Endothelial cell of umbilical vein (primary cell): ENCODE measurements around the gene SDF4. TPM values are rescaled to one million over a fixed set of nuclear protein-coding genes. Genes with fewer than 3 reads are reported as not detected.

ENCODE experiments used
- BruUV-seq: library from RNA; stranded (reverse); fragments of 400-500 nt; replicated peaks from 2 replicates; lab custom pipeline; 2021; lab: Mats Ljungman, UMichigan
- CTCF ChIA-PET: fragments of 300-600, 350-600 bp; sonication (Branson Sonifier 250); formaldehyde crosslinking; loops from one replicate; lab custom pipeline; 2021; ENCODE audit warnings: antibody characterized with exemption, inconsistent platforms; lab: Charles Lee
- POLR2A ChIA-PET: fragments of 300-600, 350-600 bp; sonication (Branson Sonifier 250); formaldehyde crosslinking; loops from one replicate; lab custom pipeline; 2021; ENCODE audit warnings: antibody characterized with exemption, inconsistent platforms; lab: Charles Lee
- DNase-seq: peaks from one replicate; pipeline ENCODE4 v3.0.0-alpha.2; 2011; ENCODE audit warnings: low read depth, low spot score
- FAIRE-seq: peaks from 2 replicates; lab custom pipeline; 2011; peaks lifted over from hg19 to GRCh38; lab: Jason Lieb, UNC
- H2AFZ ChIP-seq: 2 replicates; pipeline ENCODE4 v1.6.0; 2012; ENCODE audit warnings: low read depth, low read length, control low read depth, inconsistent platforms
- H3K27ac ChIP-seq: 2 replicates; pipeline ENCODE4 v1.5.1; 2011; ENCODE audit warnings: low read depth, mild to moderate bottlenecking, control low read depth, low read length, moderate library complexity; ENCODE audit not compliant: insufficient read depth
- H3K27me3 ChIP-seq, 2 experiments: 2 replicates each; pipeline versions ENCODE4 v1.6.0 to v1.6.1; 2011; ENCODE audit warnings: low read length in 2 of 2, mixed read lengths in 1 of 2; ENCODE audit not compliant: control insufficient read depth in 2 of 2, insufficient read depth in 2 of 2
- H3K36me3 ChIP-seq, 2 experiments: 2 replicates in 1 of 2; 3 replicates in 1 of 2; pipeline ENCODE4 v1.5.1; 2011; ENCODE audit warnings: low read length in 2 of 2, mild to moderate bottlenecking in 1 of 2, moderate library complexity in 1 of 2; ENCODE audit not compliant: control insufficient read depth in 2 of 2, insufficient read depth in 2 of 2; ENCODE audit errors: extremely low read depth in 1 of 2
- H3K4me1 ChIP-seq: 3 replicates; pipeline ENCODE4 v1.5.1; 2011; ENCODE audit warnings: mild to moderate bottlenecking, low read length; ENCODE audit not compliant: control insufficient read depth, insufficient read depth; ENCODE audit errors: extremely low read depth
- H3K4me2 ChIP-seq: 2 replicates; pipeline ENCODE4 v1.6.1; 2011; ENCODE audit warnings: low read length, control low read depth, mixed read lengths; ENCODE audit not compliant: insufficient read depth
- H3K4me3 ChIP-seq, 3 experiments: fragments of 200-600 bp in 1 of 3; sonication (generic), shearing (Covaris generic) in 1 of 3; replicated peaks in 1 of 3; 2 replicates each; pipeline ENCODE4 v1.5.1; 2011 to 2016; ENCODE audit warnings: control low read depth in 3 of 3, low read length in 3 of 3, mild to moderate bottlenecking in 2 of 3, inconsistent platforms in 1 of 3, low read depth in 1 of 3, moderate library complexity in 1 of 3; ENCODE audit not compliant: insufficient read depth in 1 of 3
- H3K79me2 ChIP-seq: 2 replicates; pipeline ENCODE4 v1.6.0; 2012; ENCODE audit warnings: low read length, inconsistent platforms; ENCODE audit not compliant: control insufficient read depth, insufficient read depth
- H3K9ac ChIP-seq: replicated peaks from 2 replicates; pipeline ENCODE3; 2011; ENCODE audit warnings: low read length, control low read depth; ENCODE audit not compliant: insufficient read depth; ENCODE audit errors: extremely low read depth
- H3K9me1 ChIP-seq: replicated peaks from 3 replicates; pipeline ENCODE4 v1.6.0; 2011; ENCODE audit warnings: mild to moderate bottlenecking, low read length; ENCODE audit not compliant: control insufficient read depth, insufficient read depth; ENCODE audit errors: extremely low read depth
- H3K9me3 ChIP-seq: replicated peaks from 2 replicates; pipeline ENCODE4 v1.5.1; 2012; ENCODE audit warnings: low read length, inconsistent platforms; ENCODE audit not compliant: control insufficient read depth, insufficient read depth
- H4K20me1 ChIP-seq: replicated peaks from 2 replicates; pipeline ENCODE3; 2011; ENCODE audit warnings: mild to moderate bottlenecking, low read length; ENCODE audit not compliant: control insufficient read depth, insufficient read depth; ENCODE audit errors: extremely low read depth
- CTCF ChIP-seq, 2 donors: IDR thresholded peaks; 1 replicate in 1 of 2; 2 replicates in 1 of 2; pipeline ENCODE4 v1.5.1; 2011; ENCODE audit warnings: low read length in 2 of 2, mild to moderate bottlenecking in 2 of 2, moderate library complexity in 2 of 2, control low read depth in 1 of 2, inconsistent platforms in 1 of 2, low read depth in 1 of 2; ENCODE audit not compliant: insufficient read depth in 1 of 2; ENCODE audit errors: extremely low read depth in 1 of 2
- EZH2 ChIP-seq: IDR thresholded peaks from 2 replicates; pipeline ENCODE4 v1.6.1; 2012; ENCODE audit warnings: borderline replicate concordance, low read depth, mild to moderate bottlenecking, moderate library complexity, low read length, inconsistent platforms; ENCODE audit not compliant: severe bottlenecking
- FOS ChIP-seq: IDR thresholded peaks from 2 replicates; pipeline ENCODE4 v1.6.1; 2011; ENCODE audit warnings: mild to moderate bottlenecking, low read length, moderate library complexity, borderline replicate concordance; ENCODE audit not compliant: insufficient read depth
- GATA2 ChIP-seq: IDR thresholded peaks from 2 replicates; pipeline ENCODE4 v1.7.0; 2011; ENCODE audit warnings: low read depth, mild to moderate bottlenecking, moderate library complexity, mixed read lengths, low read length; ENCODE audit not compliant: insufficient read length, insufficient read depth
- JUN ChIP-seq: IDR thresholded peaks from 2 replicates; pipeline ENCODE4 v1.6.1; 2011; ENCODE audit warnings: borderline replicate concordance, low read depth; ENCODE audit not compliant: insufficient read length, insufficient read depth
- MAX ChIP-seq: IDR thresholded peaks from 2 replicates; pipeline ENCODE4 v1.6.1; 2011; ENCODE audit not compliant: insufficient read depth, insufficient read length
- POLR2A ChIP-seq: IDR thresholded peaks from 2 replicates; pipeline ENCODE4 v1.6.1; 2012; ENCODE audit warnings: low read depth, mild to moderate bottlenecking, control low read depth, low read length
- dilution Hi-C: fragments of 300-500 bp; cut with MboI; formaldehyde crosslinking; loops from one replicate; pipeline ENCODE4 v1.15.0; 2019; ENCODE audit warnings: low sequenced_read_pairs; ENCODE audit not compliant: extremely low pct_ligation_motif_present
- intact Hi-C: fragments of 100-400 bp; cut with micrococcal nuclease; formaldehyde crosslinking; loops from one replicate; pipeline ENCODE4 v1.10.0; 2022
- polyA plus RNA-seq, 4 experiments: library from polyadenylated mRNA; depleted of rRNA in 3 of 4; stranded (reverse) in 3 of 4; unstranded in 1 of 4; fragments of >200 nt; gene quantifications; 2 replicates each; pipeline versions ENCODE4 v1.2.1 to v1.2.3, GENCODE V29; 2011 to 2012; ENCODE audit warnings: missing spikeins in 1 of 4
- total RNA-seq: library from RNA; stranded (reverse); gene quantifications from 2 replicates; pipeline ENCODE4 v1.2.3, GENCODE V29; 2021

SDF4 gene
- total and polyA plus RNA-seq, 2 donors (not counting 3 experiments of a cell fraction or from before 2014, with no cell fraction given): 175 to 185 TPM

GRCh38 chr1:1168451-1169411 is 63.1 kb downstream of the SDF4 start:
- no peaks in the 10 kb centered on the region for H3K79me2 ChIP-seq
- no peaks in the 10 kb centered on the region for H4K20me1 ChIP-seq
- H3K27me3 ChIP-seq: peaks cover 9 to 10% of the 10 kb centered on the region in 2 experiments
- no peak overlapping the region for H2AFZ ChIP-seq
- H3K4me1 ChIP-seq: no peaks in the 10 kb centered on the region
- H3K9ac ChIP-seq: no peak overlapping the region
- ChIA-PET POLR2A (no interaction called here), CTCF (interaction anchor here (0.7 to 1.5 kb wide), 3 partner anchors 46 to 184 kb away, joined by 3 read pairs; no protein-coding TSS in a partner anchor)
- H3K27ac ChIP-seq: no peak overlapping the region
- BruUV-seq: no TSS peak
- dilution Hi-C loops: no loop called here
- H3K4me2 ChIP-seq: no peak overlapping the region
- H3K36me3 ChIP-seq: no peaks in the 10 kb centered on the region
- no peak for TF ChIP-seq CTCF (IDR thresholded peaks at IDR 0.05; ENCODE audit: extremely low read depth in 1 of 2, insufficient read depth in 1 of 2, low read depth in 1 of 2, low read length in 2 of 2)
- FAIRE-seq (no peak), DNase-seq (no peak)
- intact Hi-C loops: no loop called here
- H3K9me3 ChIP-seq: no peaks in the 10 kb centered on the region
- no peaks in the 10 kb centered on the region for H3K9me1 ChIP-seq
- H3K4me3 ChIP-seq: no peak overlapping the region

- dilution Hi-C loops (no loop called here), intact Hi-C loops (no loop called here)
- Histone ChIP-seq H2AFZ (no peak overlapping the region), H3K79me2 (no peaks in the 10 kb centered on the region), H3K4me3 (no peak overlapping the region), H3K27ac (no peak overlapping the region), H3K4me1 (no peaks in the 10 kb centered on the region), H3K36me3 (no peaks in the 10 kb centered on the region), H3K4me2 (no peak overlapping the region), H3K9ac (no peak overlapping the region), H3K9me3 (no peaks in the 10 kb centered on the region), H3K27me3 (peaks cover 2 to 3% of the 10 kb centered on the region in 2 experiments), H3K9me1 (no peaks in the 10 kb centered on the region), H4K20me1 (no peaks in the 10 kb centered on the region)
- FAIRE-seq (no peak), DNase-seq (no peak)
- POLR2A ChIA-PET: no interaction called here
- TF ChIP-seq POLR2A (no peak), FOS (no peak), GATA2 (no peak), MAX (no peak), JUN (no peak), EZH2 (no peak)
- CTCF ChIA-PET: interaction anchor here (1.5 kb wide), 1 partner anchor 184 kb away, joined by 3 read pairs; no protein-coding TSS in a partner anchor
- BruUV-seq: no TSS peak
These were observed 63.9 kb downstream of the SDF4 start for GRCh38 chr1:1167841-1168450.
